Duodenal mucosa (tissue), 2 donors: ENCODE data around the gene GABBR2.

Experiments
- H3K27ac ChIP-seq: one replicate; pipeline ENCODE4 v1.7.0; 2013; ENCODE audit warnings: low read depth, low read length
- H3K27me3 ChIP-seq, 2 donors: one replicate each; pipeline ENCODE4 v1.7.0; 2013; ENCODE audit warnings: low read length in 2 of 2, control low read depth in 1 of 2; ENCODE audit not compliant: insufficient read depth in 2 of 2, control insufficient read depth in 1 of 2
- H3K36me3 ChIP-seq, 2 donors: one replicate each; pipeline ENCODE4 v1.7.0; 2013; ENCODE audit warnings: low read length in 2 of 2, control low read depth in 1 of 2; ENCODE audit not compliant: insufficient read depth in 2 of 2, control insufficient read depth in 1 of 2
- H3K4me1 ChIP-seq, 2 donors: one replicate each; pipeline ENCODE4 v1.7.0; 2013; ENCODE audit warnings: low read length in 2 of 2, control low read depth in 1 of 2; ENCODE audit not compliant: insufficient read depth in 2 of 2, control insufficient read depth in 1 of 2
- H3K4me3 ChIP-seq, 2 donors: one replicate each; pipeline ENCODE4 v1.7.0; 2013; ENCODE audit warnings: low read length in 2 of 2, low read depth in 1 of 2
- H3K9ac ChIP-seq, 2 donors: one replicate each; pipeline ENCODE4 v1.7.0; 2013; ENCODE audit warnings: low read length in 2 of 2, low read depth in 1 of 2
- H3K9me3 ChIP-seq, 2 donors: one replicate each; pipeline ENCODE4 v1.7.0; 2013; ENCODE audit warnings: low read length in 2 of 2, control low read depth in 1 of 2; ENCODE audit not compliant: control insufficient read depth in 1 of 2

The GABBR2 gene

DNA sequence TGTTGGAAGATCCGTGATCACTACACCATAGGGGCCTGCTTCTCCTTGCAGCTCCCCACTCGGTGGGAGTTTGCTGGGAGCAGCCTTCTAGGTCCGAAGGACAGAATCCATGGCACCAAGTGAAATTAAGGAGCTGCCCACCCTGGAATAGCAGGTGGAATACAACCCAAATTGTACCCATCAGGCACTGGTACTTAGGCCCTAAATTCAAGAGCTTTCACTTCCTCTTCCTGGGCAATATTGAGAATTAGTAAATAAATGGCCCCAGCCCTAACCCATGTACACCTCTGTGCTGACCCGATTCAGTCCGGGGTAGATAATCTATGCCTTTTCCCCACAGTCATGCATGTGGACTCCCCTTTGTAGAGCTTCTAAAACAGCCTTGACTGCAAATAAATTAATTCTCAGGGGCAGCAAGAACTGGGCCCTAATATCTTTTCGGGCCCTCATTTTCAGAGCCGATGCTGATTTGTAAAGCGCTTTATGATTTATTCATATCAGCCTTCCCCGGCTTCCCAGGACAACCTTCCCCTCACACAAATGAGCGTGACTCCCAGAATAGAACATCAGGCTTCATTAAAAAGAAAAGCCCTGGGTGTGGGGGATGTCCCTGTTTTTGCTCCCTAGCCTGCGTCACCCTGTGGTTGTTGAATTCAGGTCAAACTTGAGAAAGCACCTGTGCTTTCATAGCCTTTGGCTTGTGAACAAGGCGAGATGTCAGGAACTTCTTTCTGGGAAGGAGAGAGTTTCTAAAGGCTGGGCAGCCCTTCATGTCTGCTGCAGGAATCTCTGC is 327.2 kb downstream of the GABBR2 start:
- no peaks in the 10 kb centered on the region for H3K27me3 ChIP-seq
- no peak overlapping the region for H3K27ac ChIP-seq
- H3K9ac ChIP-seq = no peak overlapping the region
- no peaks in the 10 kb centered on the region for H3K9me3 ChIP-seq
- no peaks in the 10 kb centered on the region for H3K36me3 ChIP-seq
- H3K4me1 ChIP-seq = peaks cover 0 to 6% of the 10 kb centered on the region in 2 donors
- no peak overlapping the region for H3K4me3 ChIP-seq

DNA sequence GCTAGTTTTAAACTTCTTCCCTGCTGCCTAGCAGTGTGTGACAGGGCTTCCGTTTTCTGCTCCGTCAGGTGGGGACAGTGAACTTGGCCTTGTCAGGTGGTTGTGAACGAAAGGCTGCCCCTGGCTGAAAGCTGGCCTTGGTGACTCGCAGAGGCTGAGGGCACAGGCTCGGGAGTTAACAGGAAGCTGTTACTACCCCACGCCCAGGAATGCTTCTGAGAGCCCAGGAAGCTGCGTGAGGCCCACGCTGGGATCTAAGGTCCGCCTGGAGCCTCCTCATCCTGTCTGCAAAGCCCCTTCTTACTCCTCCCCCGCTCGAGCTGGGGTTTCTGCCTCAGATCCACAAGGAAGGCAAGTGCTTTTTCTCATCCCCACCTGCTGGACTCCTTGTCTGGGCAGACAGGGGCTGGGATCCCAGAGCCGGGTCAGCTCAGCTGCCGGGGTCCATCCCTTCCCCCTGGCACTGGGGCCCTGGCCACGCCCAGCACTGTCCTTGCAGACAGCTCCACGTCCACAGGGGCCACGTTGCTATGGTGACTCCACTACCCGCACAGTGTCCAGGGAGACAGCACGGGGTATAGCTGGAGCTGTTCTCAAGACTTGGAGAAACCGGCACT is 328.6 kb downstream of the GABBR2 start:
- H3K4me1 ChIP-seq = peaks cover 2 to 9% of the 10 kb centered on the region in 2 donors
- H3K27ac ChIP-seq = no peak overlapping the region
- no peaks in the 10 kb centered on the region for H3K36me3 ChIP-seq
- no peak overlapping the region for H3K4me3 ChIP-seq
- no peaks in the 10 kb centered on the region for H3K9me3 ChIP-seq
- H3K27me3 ChIP-seq = no peaks in the 10 kb centered on the region
- H3K9ac ChIP-seq = no peak overlapping the region

DNA sequence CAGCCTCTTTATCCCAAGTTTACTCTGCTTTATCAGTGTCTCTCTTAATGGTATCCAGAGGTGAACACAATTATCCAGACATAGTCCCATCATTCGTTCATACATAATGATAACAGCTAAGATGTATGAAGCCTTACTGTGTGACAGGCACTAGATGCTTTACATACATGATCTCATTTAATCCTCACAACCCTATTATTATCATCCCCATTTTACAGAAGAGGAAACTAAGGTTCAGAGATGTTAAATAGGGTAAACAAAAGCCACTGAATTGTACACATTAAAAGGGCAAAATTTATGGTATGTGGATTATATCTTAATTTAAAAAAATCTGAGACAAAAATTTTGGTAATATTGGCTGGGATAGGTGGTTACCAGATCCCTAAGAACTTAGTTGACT is 329.2 kb downstream of the GABBR2 start:
- Histone ChIP-seq H3K4me3 (no peak overlapping the region), H3K36me3 (no peaks in the 10 kb centered on the region), H3K9ac (no peak overlapping the region), H3K4me1 (peaks cover 8 to 15% of the 10 kb centered on the region in 2 donors), H3K9me3 (no peaks in the 10 kb centered on the region), H3K27ac (no peak overlapping the region), H3K27me3 (no peaks in the 10 kb centered on the region)

DNA sequence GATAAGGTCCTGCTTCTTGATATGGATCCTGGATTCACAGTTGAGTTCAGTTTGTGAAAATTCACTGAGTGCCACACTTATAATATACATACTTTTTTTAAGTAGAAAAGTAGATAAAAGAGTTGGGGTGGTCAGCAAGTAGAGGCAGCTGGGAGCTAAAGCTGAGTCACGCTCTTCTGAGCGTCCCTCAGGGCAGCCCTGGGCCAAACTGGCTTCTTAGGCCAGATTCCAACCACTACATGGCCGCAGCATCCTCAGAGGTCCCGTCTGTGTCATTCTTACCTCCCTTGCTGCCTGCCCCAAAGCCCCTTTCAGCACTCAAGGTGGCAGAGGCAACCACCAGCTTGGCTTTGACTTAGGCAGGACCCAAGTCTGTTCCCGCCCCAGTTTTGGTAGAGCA is 329.9 kb downstream of the GABBR2 start:
- peaks cover 12 to 20% of the 10 kb centered on the region in 2 donors for H3K4me1 ChIP-seq
- no peaks in the 10 kb centered on the region for H3K9me3 ChIP-seq
- no peaks in the 10 kb centered on the region for H3K27me3 ChIP-seq
- no peak overlapping the region for H3K9ac ChIP-seq
- H3K36me3 ChIP-seq = no peaks in the 10 kb centered on the region
- H3K27ac ChIP-seq = no peak overlapping the region
- no peak overlapping the region for H3K4me3 ChIP-seq

DNA sequence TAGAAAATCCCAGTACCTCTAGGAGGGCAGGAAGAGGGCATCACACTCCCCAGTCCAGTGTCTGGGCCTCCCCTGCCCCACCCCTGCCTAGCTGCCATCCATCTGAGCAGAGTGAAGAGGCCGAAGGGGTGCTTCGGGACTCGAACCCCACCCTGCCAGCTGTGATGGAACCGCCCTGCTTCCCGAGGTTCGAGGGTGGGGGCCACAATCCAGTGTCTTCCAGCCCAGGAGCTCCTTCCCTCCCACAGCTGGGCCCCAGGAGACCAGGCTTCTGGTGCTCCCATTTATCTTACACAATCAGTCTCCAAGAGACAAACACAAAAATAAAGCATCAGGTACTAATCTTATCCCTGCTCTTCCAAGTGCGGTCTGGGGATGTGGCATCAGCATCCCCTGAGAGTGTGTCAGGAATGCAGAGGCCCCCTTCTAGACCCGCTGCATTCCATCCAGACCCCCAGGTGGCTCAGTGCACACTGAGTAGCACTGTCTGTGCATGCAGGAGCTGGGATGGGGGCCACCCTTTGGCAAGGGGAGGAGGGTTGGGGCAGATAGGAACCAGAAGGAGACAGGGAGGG is 330.4 kb downstream of the GABBR2 start:
- Histone ChIP-seq H3K9ac (no peak overlapping the region), H3K36me3 (no peaks in the 10 kb centered on the region), H3K4me3 (no peak overlapping the region), H3K9me3 (no peaks in the 10 kb centered on the region), H3K4me1 (peaks cover 12 to 20% of the 10 kb centered on the region in 2 donors), H3K27me3 (no peaks in the 10 kb centered on the region), H3K27ac (no peak overlapping the region)

DNA sequence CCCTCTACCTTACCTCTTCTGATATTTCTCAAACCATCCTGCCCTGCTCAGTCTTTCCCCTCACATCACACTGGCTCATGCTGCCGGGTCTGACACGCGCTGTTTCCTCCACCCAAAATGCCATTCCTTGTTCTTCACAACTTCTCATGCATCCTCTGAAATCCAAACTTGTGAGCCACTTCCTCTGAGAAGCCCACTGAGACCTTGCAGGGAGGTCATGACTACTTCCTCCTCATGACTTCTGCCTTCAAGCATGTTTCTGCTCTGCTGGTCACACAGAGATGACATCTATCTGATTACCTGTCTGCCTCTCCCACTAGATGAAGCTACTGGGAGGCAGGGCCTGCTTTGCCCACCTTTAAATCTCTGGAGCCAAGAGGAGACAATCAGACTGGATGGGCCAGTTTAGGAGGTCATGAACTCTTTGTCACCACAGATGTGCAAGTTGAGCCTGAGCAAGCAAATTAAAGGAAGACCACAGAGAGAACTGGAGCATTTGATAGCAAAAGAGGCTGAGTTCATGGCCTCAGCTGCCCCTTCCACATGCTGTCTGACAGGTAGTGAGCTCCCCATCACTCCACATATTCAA is 333.5 kb downstream of the GABBR2 start:
- Histone ChIP-seq H3K4me3 (no peak overlapping the region), H3K4me1 (peaks cover 12 to 19% of the 10 kb centered on the region in 2 donors), H3K36me3 (no peaks in the 10 kb centered on the region), H3K9ac (no peak overlapping the region), H3K9me3 (no peaks in the 10 kb centered on the region), H3K27ac (no peak overlapping the region), H3K27me3 (no peaks in the 10 kb centered on the region)

DNA sequence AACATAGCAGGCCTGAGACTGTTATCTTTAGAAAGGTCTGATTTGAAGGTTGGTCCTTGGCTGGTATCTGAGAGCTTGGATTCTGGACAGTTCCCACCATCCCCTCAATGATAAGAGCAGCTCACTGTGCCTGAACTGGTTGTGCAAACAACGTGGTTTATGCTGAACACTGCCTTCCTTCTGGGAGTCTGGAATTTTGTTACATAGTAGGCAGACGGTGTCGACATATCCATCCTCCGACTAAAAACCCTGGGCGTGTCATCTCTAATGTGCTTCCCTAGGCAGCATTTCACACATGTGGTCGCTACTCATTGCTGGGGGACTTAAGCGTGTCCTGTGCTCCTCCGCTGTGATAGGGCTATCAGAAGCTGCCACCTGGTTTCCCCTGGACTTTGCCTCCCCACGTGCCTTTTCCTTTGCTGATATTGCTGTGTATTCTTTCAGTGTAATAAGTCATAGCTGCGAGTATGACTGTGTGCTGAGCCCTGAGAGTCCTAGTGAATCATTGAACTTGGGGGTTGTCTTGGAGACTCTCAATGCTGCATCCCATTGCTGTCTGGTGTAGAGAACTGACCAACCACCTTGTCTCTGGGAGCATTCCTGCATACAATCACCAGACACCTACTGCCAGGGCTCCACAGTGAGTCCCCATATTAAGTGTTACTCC is 334.2 kb downstream of the GABBR2 start:
- Histone ChIP-seq H3K4me3 (peak overlapping the region in 1 of 2 donors; percentile 34), H3K27me3 (no peaks in the 10 kb centered on the region), H3K27ac (no peak overlapping the region), H3K36me3 (no peaks in the 10 kb centered on the region), H3K4me1 (peaks cover 12 to 14% of the 10 kb centered on the region in 2 donors), H3K9ac (no peak overlapping the region), H3K9me3 (no peaks in the 10 kb centered on the region)

DNA sequence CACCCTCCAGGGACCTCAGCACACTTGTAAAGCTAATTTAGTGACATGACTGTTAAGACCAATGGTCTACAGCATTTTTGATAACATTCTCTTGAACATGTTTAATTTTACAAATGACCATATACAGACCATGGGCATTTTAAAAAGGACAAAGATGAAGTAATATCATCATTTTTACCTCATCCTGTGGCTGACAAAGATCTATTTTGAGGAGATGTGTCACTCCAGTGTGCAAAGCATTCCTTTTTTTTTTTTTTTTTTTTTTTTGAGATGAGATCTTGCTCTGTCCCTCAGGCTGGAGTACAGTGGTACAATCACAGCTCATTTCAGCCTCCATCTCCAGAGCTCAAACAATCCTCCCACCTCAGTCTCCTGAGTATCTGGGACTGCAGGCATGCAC is 335.1 kb downstream of the GABBR2 start:
- H3K36me3 ChIP-seq = no peaks in the 10 kb centered on the region
- no peak overlapping the region for H3K4me3 ChIP-seq

DNA sequence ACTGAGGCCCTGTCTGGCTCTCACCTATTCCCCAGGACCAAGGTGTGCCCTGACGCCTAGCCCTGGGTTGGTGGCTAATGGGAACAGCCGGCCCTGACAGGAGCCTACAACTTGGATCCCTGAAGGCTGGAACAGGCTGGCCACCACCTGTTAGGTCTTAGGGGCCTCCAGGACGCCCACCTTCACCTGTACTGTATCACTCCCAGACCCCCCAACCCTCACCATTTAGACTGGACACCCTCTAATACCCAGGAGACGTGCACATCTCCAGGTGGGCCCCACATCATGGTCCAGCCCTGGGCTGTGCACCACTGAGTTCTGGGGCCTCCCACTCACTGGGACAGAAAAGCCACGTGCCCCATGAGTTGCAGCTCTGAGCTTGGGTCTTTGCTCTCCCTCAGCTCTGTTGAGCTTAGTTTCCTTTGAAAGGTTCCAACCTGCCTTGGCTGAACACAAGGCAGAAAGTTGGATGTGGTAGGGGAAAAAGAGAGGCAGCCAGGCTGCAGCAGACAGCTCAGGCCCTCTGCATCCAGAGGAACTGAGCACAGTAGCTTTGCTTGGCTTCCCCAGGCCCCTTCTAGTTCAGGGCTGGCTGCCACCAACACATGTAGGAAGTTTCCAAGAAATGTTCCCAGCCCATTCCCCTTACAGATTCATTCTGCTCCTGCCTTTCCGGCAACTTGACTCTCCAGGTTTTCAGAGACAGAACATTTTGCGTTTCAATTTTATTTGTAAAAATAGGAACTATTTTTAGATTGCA is 336.5 kb downstream of the GABBR2 start:
- Histone ChIP-seq H3K4me3 (no peak overlapping the region), H3K27ac (no peak overlapping the region), H3K9ac (no peak overlapping the region), H3K27me3 (no peaks in the 10 kb centered on the region), H3K36me3 (no peaks in the 10 kb centered on the region), H3K9me3 (no peaks in the 10 kb centered on the region), H3K4me1 (peaks cover 12 to 14% of the 10 kb centered on the region in 2 donors)

More for the DNA sequence above, 335.1 kb downstream of the GABBR2 start:
- no peak overlapping the region for H3K27ac ChIP-seq
- H3K9ac ChIP-seq = no peak overlapping the region
- H3K27me3 ChIP-seq = no peaks in the 10 kb centered on the region
- no peaks in the 10 kb centered on the region for H3K9me3 ChIP-seq
- peaks cover 12 to 14% of the 10 kb centered on the region in 2 donors for H3K4me1 ChIP-seq
